Retinal pigment epithelial cell (primary cell): ENCODE data around the gene SKAP1.

Experiments
- DNase-seq: peaks from one replicate; pipeline ENCODE4 v3.0.0-alpha.2; 2010; ENCODE audit warnings: low read depth
- H3K4me3 ChIP-seq: 2 replicates; pipeline ENCODE4 v1.5.1; 2011; ENCODE audit warnings: mild to moderate bottlenecking, low read length, control low read depth, moderate library complexity
- TF ChIP-seq, protein P1 (sequence below): conservative IDR thresholded peaks from 2 replicates; pipeline ENCODE4 v1.5.1; 2011; ENCODE audit warnings: low read depth, low read length, control low read depth, inconsistent platforms

SKAP1 gene

DNA sequence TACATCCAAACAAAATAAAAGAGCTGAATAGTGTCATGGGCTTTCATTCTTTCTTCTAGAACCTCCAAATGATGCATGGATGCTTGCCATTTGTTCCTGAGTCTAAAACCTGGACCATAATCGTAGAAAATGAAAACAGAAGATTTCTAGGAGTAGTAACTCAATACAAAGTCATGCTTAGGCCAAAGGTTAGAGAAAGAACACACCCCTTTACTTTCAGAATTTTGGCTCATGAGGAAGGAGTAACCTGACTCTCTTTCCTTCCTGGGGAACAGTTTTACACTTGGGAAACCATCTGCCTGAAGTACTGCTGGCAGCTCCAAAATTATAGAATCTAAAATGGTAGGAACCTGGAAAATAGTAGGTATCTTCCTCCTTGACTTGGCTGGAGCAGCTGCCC lies 185.2 kb downstream of the SKAP1 start:
- no peak overlapping the region for H3K4me3 ChIP-seq
- TF ChIP-seq, protein P1, sequence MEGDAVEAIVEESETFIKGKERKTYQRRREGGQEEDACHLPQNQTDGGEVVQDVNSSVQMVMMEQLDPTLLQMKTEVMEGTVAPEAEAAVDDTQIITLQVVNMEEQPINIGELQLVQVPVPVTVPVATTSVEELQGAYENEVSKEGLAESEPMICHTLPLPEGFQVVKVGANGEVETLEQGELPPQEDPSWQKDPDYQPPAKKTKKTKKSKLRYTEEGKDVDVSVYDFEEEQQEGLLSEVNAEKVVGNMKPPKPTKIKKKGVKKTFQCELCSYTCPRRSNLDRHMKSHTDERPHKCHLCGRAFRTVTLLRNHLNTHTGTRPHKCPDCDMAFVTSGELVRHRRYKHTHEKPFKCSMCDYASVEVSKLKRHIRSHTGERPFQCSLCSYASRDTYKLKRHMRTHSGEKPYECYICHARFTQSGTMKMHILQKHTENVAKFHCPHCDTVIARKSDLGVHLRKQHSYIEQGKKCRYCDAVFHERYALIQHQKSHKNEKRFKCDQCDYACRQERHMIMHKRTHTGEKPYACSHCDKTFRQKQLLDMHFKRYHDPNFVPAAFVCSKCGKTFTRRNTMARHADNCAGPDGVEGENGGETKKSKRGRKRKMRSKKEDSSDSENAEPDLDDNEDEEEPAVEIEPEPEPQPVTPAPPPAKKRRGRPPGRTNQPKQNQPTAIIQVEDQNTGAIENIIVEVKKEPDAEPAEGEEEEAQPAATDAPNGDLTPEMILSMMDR: no peak
- DNase-seq: no peak

DNA sequence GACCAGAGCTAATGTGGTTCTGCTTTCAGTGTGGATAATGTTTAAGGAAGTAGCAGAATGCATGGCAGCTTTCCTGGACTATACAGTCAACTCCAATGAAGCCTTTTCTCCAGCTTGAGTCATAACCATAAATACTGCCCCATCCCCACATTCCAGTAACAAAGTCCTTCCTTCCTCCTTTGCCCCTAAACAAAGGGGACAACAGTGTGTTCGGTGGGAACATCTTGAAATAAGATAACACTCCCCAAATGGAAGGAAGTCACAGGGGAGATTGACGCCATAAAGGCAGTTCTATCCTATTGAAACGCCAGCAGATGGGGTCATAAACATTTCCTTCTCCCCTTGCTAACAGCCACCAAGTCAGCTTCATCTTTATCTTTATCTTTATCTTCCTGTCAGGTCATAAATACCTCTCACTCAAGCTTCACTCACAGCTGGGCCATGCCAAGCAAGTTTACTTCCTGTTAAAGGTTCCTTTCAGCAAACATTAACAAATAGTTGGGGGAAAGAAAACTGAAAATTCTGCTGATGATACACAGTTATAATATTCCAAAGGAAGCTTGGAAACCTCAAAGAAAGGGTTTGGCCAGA lies 185.8 kb downstream of the SKAP1 start:
- H3K4me3 ChIP-seq: no peak overlapping the region
- DNase-seq: no peak
- TF ChIP-seq, protein P1: no peak

DNA sequence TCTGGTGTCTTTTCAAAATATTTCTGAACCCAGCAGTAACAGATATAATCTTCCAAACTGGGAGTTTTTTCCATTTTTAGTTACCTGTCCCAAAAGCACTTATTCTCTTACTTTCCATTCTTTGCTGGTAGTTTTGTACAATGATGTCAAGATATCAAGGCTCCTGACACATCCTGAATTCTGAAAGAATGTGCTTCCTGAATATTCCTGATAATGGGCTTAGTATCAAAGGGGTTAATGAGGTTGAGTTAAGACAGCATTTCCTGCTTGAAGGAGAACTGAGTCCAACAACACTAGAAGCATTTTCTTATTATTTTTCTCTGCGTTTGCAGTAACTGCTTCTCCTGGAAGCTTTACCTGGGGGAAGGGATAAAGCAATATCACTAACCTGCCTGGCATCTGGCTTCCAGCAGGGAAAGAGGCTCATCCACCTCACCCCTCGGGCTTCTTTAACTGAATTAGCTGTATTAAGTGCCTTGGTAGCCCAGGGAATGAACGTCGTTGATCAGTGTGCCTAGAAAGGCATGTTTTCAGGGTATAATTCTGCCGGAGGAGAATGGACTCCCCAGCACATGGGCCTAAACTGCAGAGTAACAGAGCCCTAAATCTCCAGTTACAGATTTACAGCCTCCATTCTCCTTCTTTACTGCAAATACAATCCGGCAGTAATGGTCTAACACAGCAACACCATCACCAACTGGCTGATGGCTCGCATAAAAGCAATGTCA lies 188.1 kb downstream of the SKAP1 start:
- no peak overlapping the region for H3K4me3 ChIP-seq
- DNase-seq: no peak
- TF ChIP-seq, protein P1: no peak

DNA sequence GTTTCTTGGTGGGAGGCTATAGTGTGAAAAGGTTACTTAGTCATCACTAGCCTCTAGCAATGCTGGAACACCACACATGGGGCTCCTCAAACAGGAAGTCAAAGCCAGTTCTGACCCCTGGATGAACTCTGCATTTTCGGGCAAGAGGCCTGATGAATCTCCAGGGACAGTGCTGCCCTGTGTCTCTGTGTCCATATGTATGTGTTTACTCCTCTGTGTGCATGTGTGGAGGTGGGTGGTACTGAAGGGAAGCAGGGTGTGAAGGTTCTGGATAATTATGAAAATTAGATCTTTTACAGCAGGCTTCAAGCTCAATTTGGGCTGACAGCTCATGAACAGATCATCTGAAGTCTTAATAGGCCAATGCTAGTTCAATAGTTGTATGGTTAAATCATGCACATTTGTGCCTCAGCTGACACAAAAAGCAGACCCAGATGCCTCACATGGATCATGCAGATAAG lies 188.9 kb downstream of the SKAP1 start:
- H3K4me3 ChIP-seq: no peak overlapping the region
- DNase-seq: peak; percentile 58
- TF ChIP-seq, protein P1: no peak

DNA sequence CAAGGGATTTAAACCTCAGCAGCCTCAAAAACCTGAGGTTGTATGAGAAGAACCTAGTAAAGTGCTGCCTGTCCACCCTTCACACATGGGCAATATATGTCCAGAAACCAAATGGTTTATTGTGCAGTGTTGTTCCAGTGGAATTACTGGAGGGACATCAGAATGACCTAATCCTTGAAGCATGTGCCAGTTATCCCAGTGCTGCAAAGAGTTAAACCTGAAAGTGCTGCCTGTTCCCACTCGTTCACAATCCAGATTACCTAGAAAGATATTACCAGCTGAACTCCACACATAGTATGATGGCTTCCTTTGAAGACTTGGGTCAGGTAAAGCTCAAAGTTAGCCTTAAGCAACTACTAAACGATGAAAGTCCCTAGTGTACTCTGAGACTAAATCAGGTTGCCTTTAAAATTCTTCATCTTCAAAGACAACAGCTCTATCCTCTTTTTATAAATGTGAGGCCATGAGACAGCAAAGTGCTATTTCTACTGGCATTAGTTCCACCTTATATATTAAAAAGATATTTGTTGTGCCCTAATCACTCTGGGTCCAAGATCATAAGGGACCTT lies 189.4 kb downstream of the SKAP1 start:
- TF ChIP-seq, protein P1: no peak
- no peak for DNase-seq

DNA sequence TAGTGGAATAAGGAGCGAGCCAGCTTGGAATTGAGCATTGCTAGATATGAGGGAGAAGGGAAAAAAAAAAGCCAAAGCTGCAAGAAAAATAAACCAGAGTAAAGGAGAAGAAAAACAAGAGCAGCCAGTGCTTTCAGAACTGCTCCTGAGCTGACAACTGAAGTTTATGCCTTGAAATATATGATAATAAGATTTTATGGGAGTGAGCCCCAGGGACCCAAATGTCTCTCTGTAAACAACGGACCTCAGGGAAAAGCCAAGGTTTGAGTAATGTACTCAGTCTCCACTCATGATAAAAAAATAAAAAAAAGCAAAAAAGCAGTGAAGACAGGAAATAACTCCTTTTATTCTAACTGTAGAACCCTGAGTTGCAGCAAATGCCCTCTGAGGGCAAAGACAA lies 189.9 kb downstream of the SKAP1 start:
- TF ChIP-seq, protein P1: no peak
- H3K4me3 ChIP-seq: no peak overlapping the region
- no peak for DNase-seq

More for the DNA sequence above, 189.4 kb downstream of the SKAP1 start:
- H3K4me3 ChIP-seq: no peak overlapping the region
